Forelimb muscle (tissue), 1 donor: ENCODE results near the gene AHRR. TPM values are rescaled to one million over a fixed set of nuclear protein-coding genes. Genes with fewer than 3 reads are reported as not detected.

Source experiments
- DNase-seq: peaks from one replicate; pipeline ENCODE4 v3.0.0-alpha.2; 2013; ENCODE audit warnings: low read depth
- polyA plus RNA-seq: library from polyadenylated mRNA; unstranded; fragments of 120-200 nt; gene quantifications from one replicate; pipeline ENCODE4 v1.2.1, GENCODE V29; 2013; ENCODE audit not compliant: insufficient read length

The AHRR gene
- polyA plus RNA-seq, 1 donor: 5.0 TPM

- DNase-seq: no peak
These were observed 137.2 kb downstream of the AHRR start for GRCh38 chr5:458547-459353.

DNA sequence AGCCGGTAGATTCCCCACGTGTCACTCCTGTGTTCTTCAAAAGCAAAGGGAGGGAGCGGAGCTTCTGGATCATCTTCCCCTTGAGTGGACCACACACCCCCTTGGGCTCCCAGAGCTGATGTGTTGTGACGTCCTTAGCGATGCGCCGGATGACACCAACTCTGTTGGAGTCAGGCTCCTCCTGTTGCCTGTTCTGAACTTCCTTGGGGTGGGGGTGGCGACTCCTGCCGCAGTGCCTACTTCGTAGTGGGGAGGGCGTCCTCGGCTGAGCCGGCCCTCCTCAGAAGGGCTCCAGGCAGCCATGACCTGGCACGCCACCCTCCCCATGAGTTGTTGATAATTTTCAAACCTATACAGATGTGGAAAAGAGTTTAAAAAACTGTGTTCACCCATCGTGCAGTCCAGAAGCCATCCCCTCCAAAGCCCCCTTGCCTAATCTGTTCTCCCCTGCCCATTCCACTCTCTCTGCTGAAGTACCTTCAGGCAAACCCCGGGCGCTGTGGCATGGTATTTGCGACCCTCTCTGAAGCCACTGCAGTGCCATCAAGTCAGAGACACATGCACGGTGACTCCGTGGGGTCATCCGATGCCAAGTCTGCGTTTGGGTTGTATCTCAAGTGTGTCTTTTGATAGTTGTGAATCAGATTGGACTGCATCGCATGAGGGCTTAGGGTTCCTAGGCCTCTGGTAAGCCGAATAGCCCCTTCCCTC is 138.2 kb downstream of the AHRR start:
- DNase-seq: no peak

GRCh38 chr5:460273-460625 is 138.7 kb downstream of the AHRR start:
- no peak for DNase-seq

DNA sequence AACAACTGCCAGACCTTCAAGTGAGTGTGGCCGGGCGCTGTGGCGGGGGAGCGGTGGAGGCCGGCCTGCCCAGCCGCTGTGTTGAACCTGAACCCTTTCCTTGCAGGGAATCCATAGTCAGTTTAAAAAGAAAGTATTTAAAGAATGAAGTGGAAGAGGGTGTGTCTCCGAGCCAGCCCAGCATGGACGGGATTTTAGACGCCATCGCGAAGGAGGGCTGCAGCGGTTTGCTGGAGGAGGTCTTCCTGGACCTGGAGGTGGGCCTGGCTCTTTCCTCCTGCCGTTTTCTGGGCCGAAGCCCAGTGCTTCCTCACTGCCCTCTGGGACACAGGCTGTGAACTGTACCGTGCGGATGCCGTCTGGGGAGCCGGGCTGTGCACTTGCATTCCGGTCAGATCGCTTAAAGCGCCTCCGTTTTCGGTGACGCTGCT is 140.6 kb downstream of the AHRR start:
- DNase-seq: no peak

- no peak for DNase-seq
These were observed 141.8 kb downstream of the AHRR start for GRCh38 chr5:463301-463700.

GRCh38 chr5:463952-464351 is 142.4 kb downstream of the AHRR start:
- no peak for DNase-seq

DNA sequence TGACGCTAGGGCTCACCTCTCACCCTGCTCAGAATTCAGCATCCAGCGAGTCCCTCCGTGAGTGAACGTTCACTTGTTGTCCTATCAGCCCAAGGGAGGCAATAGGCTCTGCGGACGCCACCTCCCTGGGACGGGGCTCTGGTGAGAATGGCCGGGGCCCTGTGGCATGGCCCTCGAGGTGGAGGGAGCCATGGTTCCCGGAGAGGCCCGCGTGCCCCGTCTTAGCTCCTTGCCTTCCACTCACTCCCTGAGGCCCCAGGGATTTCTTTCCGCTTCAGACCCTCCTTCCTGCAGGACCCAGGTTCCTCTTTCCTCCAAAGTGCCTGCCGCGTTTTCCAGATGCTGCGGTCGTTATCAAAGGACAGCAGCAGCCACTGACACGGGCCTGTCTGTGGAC is 142.9 kb downstream of the AHRR start:
- no peak for DNase-seq

- DNase-seq: no peak
These were observed 143.5 kb downstream of the AHRR start for GRCh38 chr5:464843-465590.

- no peak for DNase-seq
These were observed 144.3 kb downstream of the AHRR start for GRCh38 chr5:465591-466403.

- no peak for DNase-seq
These were observed 145.3 kb downstream of the AHRR start for GRCh38 chr5:466661-467310.

DNA sequence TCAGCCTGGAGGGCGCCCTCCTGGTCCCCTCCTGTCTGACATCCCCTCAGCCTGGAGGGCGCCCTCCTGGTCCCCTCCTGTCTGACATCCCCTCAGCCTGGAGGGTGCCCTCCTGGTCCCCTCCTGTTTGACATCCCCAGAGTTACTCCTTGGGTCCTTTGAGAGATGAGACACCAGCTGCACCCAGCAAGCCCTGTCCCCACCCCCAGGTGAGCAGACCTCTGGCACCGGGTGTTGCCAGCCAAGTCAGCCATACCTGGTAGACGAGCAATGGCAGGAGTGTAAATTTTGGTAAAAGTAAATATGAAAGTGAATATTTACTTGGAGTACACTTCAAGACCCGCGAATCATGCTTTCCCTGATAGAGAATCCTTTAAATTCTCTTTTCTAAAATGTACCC is 146.9 kb downstream of the AHRR start:
- no peak for DNase-seq

DNA sequence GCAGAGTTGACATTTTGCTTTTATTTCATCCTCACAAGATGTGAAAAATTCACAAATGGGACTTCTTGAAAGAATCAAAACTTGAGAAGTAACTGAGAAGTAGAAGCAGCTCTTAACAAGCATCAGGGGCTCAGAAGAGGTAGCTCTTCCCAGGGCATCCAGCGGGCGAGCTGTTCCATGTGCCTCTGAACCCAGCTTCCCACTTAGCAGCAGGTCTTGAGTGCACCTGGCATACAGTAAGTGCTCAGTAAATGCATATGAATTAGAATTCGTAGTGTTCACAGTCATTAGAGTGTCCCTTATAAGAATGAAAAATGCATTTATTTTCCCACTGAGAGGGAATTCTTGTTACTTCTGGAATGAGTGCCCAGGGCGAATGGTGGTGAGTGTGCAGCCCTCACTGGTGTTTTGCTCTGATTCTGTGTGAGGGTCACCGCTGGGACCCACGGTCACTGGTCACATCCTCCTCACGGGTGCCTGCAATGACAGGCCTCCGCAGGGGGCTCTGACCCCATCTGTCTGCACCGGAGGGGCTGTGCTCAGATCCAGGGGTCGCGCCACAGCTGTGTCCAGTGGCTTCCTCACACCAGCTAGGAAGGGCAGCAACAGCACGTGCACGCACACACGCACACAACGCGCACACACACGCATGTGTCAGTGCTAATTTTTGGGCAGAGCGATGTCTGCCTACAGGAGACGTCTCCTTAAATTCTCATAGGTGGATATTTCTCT is 148.4 kb downstream of the AHRR start:
- no peak for DNase-seq

- no peak for DNase-seq
These were observed 149.6 kb downstream of the AHRR start for GRCh38 chr5:470961-471749.

- no peak for DNase-seq
These were observed 150.2 kb downstream of the AHRR start for GRCh38 chr5:471750-472058.

DNA sequence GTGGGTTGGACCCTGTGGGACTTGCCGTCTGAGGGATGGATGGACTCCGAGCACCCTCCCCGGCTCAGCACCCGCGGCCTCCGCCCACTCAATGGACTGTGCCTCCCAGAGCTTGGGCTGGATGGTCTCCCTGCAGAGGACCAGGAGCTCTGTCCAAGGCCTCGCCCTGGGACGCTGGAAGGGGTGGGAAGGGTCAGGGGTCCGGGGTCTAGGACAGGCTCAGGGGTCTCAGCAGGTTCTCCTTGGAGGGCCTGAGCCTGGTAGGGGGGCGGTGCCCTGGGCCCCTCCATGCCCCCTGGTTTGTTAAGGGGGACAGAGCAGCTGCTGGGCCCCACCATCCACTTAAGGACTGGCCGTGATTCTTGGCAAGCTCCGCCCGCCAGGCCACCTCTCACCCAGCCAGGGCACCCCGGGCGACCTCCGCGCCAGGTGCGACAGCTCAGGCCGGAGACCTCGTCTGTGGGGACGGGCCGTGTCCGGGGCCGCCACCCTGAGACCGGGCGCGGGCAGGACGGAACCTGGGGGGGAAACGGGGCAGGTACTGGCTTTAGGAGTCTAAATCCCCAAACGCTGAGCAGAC is 150.7 kb downstream of the AHRR start:
- DNase-seq: no peak

DNA sequence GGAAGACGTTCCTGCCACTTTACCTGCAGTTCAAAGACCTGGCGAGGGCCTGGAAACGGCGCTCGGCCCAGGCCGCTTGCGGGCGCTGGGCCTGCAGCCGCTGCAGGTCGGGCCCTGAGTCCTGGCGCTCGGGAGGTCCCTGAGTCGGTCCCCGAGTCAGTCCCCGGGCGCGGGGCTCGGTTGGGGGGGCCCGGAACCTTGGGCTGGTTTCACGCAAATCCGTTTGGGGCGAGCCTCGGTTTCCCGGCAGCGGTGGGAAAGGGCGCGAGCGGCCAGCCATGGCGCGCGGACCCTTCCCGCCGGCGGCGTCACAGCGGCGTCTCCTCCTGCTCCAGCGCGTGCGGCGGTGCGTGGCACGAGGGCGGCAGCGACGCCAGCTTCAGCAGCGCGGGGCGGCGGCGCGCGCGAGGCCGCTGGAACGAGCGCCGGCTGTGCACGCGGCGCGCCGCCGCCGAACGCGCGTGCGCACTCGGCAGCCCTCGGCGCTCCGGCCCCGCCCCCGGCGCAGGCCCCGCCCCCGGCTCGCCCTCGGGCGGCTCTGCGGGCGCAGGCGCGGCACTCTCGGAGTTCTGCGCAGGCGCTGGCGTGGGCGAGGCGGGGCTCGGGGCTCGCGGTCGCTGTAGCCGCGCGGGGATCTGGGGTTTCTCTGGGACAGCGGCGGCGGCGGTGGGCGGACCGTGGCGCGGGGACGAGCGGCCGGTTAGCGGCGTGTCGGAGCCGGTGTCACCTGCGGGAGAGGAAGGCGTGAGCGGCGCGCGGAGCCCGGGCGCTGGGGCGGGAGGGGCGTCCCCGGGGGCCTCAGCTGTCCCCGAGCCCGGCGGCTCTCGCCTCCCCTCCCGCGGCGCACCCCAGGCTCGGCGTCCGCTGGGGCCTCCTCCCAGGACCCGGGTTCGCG is 151.4 kb downstream of the AHRR start:
- DNase-seq: peak; percentile 47

DNA sequence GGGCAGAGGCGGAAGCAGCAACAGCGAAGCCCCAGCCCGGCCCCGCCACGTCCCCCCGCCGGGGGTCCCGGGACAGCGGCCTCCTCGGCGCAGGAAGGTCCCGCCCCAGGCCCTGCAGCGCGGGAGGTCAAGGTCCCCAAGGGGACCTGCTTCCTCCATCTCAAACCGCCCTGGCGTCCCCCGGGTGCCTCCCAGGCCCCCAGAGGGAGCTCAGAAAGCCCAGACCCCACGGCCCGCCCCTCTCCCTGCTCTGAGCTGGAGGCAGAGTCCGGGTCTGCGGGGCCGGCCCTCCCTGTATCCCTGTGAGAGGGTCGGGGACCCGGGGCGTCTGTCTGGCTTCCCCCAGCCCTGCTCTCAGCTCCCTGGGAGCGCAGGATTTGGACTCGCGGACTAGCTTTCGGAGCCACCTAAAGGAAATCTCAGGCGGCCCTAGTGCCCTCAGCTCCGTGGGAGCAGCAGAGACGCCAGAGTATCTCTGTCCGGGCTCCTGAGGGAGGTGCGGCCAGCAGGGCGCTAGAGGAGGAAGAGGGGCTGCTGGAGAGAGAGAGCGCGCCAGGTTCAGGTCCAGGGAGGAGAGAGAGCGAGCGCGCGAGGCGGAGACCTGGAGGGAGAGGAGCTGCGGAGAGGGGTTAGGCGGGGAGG is 152.2 kb downstream of the AHRR start:
- no peak for DNase-seq
